Stimulated activated CD4-positive, alpha-beta T cell treated with anti-CD3 and anti-CD28 coated beads, Interleukin-4, amount 100 ng/mL, for 1 hour (primary cell): Measurements from ENCODE around the gene MSL1.

ENCODE experiments used
- DNase-seq: peaks from one replicate; pipeline ENCODE4 v3.0.0-alpha.2; 2020

The MSL1 gene

GRCh38 chr17:40178021-40178601, 56.3 kb downstream of the MSL1 start:
- no peak for DNase-seq

- DNase-seq = no peak
Observed at GRCh38 chr17:40178660-40179059, 56.9 kb downstream of the MSL1 start.

GRCh38 chr17:40179923-40180659, 58.3 kb downstream of the MSL1 start:
- no peak for DNase-seq

GRCh38 chr17:40180694-40181093, 58.9 kb downstream of the MSL1 start:
- DNase-seq = no peak

GRCh38 chr17:40181205-40181604, 59.4 kb downstream of the MSL1 start:
- DNase-seq = no peak

- no peak for DNase-seq
Observed at GRCh38 chr17:40182606-40183005, 60.8 kb downstream of the MSL1 start.
